HG03439 (cell line): ENCODE results near the gene MYLK.

ENCODE experiments used
- ATAC-seq: cut with Tn5 transposase; IDR thresholded peaks from one replicate; pipeline ENCODE4 v1.9.1; 2021; ENCODE audit warnings: mild to moderate bottlenecking, moderate library complexity; ENCODE audit not compliant: unreplicated experiment

The MYLK gene

GRCh38 chr3:123682302-123682701 is 201.8 kb downstream of the MYLK start:
- ATAC-seq: no peak

GRCh38 chr3:123679712-123680386 is 204.3 kb downstream of the MYLK start:
- no peak for ATAC-seq

GRCh38 chr3:123678108-123678511 is 206.0 kb downstream of the MYLK start:
- no peak for ATAC-seq

DNA sequence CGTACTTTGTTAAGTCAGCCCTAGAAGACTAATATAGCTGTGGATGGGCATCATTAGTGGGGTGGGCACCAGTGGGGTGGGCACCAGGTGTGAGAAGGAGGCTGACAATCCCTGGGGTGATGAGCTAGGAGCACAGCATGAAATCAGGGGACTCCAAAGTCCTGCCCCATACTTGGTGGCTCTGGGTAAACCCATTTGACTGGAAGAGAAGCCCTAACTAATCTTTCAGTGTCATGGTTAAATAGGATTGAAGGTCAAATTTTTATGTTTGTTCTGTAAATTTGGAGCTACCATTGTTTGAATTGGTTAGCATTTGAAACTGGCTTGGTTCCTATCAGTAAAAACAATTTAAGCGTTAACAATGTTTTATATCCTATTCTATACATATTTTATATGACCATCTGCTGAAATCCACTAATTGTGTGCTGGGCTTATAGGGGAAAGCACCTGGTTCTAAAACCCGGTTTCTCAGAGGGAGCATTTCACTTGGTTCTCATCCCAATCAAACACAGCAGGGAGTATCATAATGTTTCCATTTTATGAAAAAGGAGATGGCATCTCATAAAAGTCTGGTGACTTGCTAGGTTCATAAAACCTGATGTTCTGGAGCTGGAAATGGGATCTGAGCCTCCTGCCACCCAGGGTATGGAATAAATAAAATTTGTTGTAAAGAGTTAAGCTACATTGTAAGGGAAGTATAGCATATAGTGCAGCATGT is 211.5 kb downstream of the MYLK start:
- no peak for ATAC-seq

- ATAC-seq: no peak
Observed at GRCh38 chr3:123670743-123671142, 213.4 kb downstream of the MYLK start.

GRCh38 chr3:123668906-123669305 is 215.2 kb downstream of the MYLK start:
- no peak for ATAC-seq

- no peak for ATAC-seq
Observed at GRCh38 chr3:123667784-123668183, 216.3 kb downstream of the MYLK start.

DNA sequence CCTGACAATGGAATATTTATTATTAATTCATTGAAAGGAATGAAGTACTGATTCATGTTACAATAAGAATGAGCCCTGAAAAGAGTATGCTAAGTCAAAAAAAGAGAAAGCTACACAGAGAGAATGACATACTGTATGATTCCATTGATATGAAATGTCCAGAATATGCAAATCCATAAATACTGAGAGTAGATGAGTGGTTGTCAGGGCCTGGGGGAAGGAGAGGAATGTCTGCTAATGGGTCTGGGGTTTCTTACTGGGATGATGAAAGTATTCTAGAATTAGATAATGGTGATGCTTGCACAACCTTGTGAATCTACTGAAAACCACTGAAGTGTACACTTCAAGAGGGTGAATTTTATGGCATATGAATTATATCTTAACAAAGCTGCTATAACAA is 219.4 kb downstream of the MYLK start:
- no peak for ATAC-seq

GRCh38 chr3:123663977-123664376 is 220.2 kb downstream of the MYLK start:
- ATAC-seq: no peak

- ATAC-seq: no peak
Observed at GRCh38 chr3:123661973-123662372, 222.2 kb downstream of the MYLK start.

DNA sequence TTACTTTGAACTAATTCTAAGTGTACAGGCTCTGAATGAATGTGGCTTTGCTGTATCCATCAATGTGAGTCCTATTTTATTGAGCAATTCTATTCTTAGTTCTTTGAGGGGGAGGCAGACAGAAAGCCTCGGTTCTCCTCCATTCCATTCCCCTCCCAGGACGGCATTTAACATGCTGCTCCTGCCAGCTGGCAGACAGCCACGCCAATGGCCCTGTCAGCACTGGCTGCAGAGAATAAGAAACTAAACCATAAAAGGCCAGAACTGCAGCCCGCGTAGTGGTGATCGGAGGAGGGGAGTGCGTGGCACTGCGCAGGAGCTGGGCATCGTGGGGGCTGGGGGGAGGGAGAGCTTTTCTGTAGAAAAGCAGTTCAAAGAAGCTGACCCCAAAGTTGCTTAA is 223.2 kb downstream of the MYLK start:
- no peak for ATAC-seq

- no peak for ATAC-seq
Observed at GRCh38 chr3:123660141-123660675, 223.9 kb downstream of the MYLK start.

DNA sequence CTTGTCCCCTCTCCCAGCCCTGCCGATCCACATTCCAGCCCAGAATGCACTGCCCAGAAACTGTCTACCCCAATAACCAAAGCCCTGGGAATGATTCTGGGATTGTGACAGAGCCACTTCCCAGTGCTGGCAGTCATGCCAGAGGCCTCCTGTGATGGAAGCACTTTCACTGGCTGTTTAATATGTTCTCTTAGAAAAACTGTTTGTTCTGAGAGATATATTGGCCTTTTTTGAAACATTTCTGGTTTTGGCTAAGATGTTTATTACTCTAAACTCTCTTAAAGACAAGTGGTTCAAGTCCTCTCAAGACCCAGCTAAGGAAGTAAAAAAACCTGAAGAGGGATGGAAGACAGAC is 225.3 kb downstream of the MYLK start:
- ATAC-seq: no peak

GRCh38 chr3:123658118-123658851 is 225.8 kb downstream of the MYLK start:
- no peak for ATAC-seq

DNA sequence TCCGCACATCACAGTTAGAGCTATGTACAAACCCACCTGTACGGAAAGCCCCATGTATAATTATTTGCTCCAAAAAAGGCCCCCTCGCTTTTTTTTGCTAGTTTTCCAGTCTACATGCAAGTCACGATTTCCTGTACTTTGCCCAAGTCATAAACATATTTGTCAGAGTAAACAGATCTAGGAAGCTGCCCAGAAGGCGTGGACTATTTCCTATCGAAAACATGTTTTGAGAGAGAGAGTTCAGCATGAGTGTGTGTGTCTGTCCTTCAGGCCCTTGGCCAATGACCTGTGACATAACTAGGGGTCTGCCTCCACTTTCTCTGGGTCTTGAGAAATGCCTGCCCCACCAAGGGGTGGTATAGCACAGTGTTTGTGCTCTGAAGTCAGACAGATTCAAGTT is 226.6 kb downstream of the MYLK start:
- ATAC-seq: no peak

GRCh38 chr3:123657111-123657510 is 227.0 kb downstream of the MYLK start:
- no peak for ATAC-seq

GRCh38 chr3:123656691-123657090 is 227.4 kb downstream of the MYLK start:
- no peak for ATAC-seq

DNA sequence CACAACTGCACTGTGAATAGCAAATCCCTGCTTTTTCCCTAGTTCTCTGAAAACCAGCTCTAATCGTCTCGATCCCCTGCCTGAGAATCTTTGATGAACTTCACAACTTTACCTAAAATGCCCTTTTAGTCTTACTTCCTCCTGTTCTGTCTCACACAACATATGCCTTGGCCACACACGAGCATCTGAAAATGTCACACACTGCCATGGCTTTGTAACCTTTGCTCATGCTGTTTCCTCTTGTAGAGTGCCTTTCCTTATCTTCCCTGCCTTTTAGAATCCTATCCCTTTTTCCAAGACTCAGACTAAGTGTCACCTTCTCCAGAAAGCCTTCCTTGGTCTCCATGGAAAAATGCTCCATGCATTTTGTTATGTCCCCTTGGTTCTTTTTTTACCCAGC is 227.9 kb downstream of the MYLK start:
- ATAC-seq: no peak

DNA sequence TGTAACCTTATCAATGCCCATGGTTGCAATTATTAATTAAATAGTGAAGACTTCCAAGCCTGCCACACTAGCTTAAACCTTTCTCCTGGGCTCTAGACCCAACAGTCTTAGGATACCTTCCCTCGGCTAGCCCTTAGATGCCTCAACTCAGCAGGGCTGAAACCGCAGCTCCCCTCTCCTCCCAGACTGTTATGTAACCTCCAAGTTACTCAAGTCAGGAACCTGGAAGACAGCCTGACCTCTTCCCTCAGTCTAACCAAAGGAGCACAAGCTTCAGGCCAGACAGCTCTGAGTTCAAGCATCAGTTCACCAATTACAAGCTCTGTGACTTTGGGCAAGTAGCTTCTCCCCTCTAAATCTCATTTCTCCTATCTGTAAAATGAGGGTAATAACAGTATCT is 228.7 kb downstream of the MYLK start:
- no peak for ATAC-seq

DNA sequence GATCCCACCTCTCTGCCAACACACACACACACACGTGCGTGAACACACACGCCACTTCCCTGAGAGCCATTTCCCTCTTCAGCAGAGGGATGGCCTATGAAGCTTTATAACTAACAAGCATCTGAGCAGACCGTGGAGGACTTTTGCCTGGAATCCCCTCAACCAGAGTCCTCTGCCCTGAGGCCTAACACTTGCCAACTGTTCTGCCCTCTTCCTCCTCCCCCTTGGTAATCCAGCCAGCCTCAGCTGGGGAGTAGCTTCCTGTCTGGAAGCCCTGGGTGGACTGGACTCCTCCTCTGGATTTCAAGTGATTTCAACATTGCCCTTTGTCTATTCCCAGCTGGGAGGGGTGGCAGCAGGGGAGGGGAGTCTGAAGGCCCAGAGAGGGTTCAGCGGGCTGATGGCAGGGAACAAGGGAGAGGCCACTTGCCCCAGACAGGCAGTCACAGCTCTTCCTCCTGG is 230.9 kb downstream of the MYLK start:
- no peak for ATAC-seq

GRCh38 chr3:123652342-123652984 is 231.7 kb downstream of the MYLK start:
- ATAC-seq: peak; percentile 58
